Suprapubic skin (tissue), 3 donors: ENCODE measurements around the gene NANS.

Experiments
- POLR2A ChIP-seq, 2 donors: fragments of 450-650 bp; IDR thresholded peaks; one replicate each; pipeline ENCODE4 v1.6.1; 2017; ENCODE audit warnings: antibody characterized with exemption in 2 of 2, mild to moderate bottlenecking in 2 of 2, moderate library complexity in 2 of 2
- TF ChIP-seq, protein P1 (sequence below), 2 donors: fragments of 200-600 bp in 1 of 2; fragments of 450-650 bp in 1 of 2; sonication (generic) in 1 of 2; IDR thresholded peaks; one replicate each; pipeline ENCODE4 v1.5.1; 2016 to 2019; ENCODE audit warnings: antibody characterized with exemption in 2 of 2, mild to moderate bottlenecking in 1 of 2, moderate library complexity in 1 of 2

DNA sequence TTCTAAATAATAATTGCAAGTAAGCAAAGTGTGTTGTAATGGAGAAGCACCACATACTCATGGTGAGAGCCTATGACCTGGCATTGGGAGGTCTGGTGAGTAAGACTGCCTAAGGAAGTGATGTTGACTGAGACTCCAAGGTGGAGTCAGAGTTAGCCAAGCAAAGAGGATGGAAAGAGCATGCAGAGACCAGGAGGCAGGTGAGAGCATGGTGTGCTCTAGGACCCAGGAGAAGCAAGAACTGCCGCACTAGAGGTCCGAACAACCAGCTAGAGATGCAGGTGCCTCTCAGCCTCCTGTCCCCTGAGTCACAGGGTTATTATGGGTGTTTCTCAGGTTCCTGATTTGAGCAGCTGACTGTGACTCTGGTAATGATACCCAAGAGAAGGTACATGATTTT, 46.1 kb upstream of the NANS start:
- TF ChIP-seq, protein P1, sequence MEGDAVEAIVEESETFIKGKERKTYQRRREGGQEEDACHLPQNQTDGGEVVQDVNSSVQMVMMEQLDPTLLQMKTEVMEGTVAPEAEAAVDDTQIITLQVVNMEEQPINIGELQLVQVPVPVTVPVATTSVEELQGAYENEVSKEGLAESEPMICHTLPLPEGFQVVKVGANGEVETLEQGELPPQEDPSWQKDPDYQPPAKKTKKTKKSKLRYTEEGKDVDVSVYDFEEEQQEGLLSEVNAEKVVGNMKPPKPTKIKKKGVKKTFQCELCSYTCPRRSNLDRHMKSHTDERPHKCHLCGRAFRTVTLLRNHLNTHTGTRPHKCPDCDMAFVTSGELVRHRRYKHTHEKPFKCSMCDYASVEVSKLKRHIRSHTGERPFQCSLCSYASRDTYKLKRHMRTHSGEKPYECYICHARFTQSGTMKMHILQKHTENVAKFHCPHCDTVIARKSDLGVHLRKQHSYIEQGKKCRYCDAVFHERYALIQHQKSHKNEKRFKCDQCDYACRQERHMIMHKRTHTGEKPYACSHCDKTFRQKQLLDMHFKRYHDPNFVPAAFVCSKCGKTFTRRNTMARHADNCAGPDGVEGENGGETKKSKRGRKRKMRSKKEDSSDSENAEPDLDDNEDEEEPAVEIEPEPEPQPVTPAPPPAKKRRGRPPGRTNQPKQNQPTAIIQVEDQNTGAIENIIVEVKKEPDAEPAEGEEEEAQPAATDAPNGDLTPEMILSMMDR (IDR thresholded peaks at IDR 0.05) = no peak
- TF ChIP-seq POLR2A (IDR thresholded peaks at IDR 0.05) = no peak
